Tibial artery (tissue), 4 donors: Measurements from ENCODE around the gene SEC24A.
"Not testable (repeated sequence)": the region's sequence is repeated elsewhere in the genome, so short reads cannot be mapped to it uniquely, and the experiment has no call there.

Experiments used
- DNase-seq, 2 donors: peaks; one replicate each; pipeline ENCODE4 v3.0.0-alpha.2; 2019
- H3K27ac ChIP-seq, 2 donors: fragments of 200-600 bp; sonication (generic) in 1 of 2; 1 replicate in 1 of 2; 2 replicates in 1 of 2; pipeline ENCODE4 v1.5.1; 2018 to 2019; ENCODE audit warnings: mild to moderate bottlenecking in 1 of 2
- H3K27me3 ChIP-seq, 2 donors: fragments of 200-600 bp; sonication (generic) in 1 of 2; one replicate each; pipeline versions ENCODE4 v1.5.1 to v1.6.0; 2016 to 2019
- H3K36me3 ChIP-seq, 3 donors: fragments of 200-600 bp; sonication (generic) in 2 of 3; one replicate each; pipeline ENCODE4 v1.5.1; 2016 to 2019; ENCODE audit warnings: mild to moderate bottlenecking in 2 of 3
- H3K4me1 ChIP-seq, 4 donors: fragments of 200-600 bp; sonication (generic) in 2 of 4; 1 replicate in 3 of 4; 2 replicates in 1 of 4; pipeline ENCODE4 v1.5.1; 2016 to 2019
- H3K4me3 ChIP-seq, 2 donors: fragments of 200-600 bp; sonication (generic) in 1 of 2; 1 replicate in 1 of 2; 2 replicates in 1 of 2; pipeline ENCODE4 v1.5.1; 2018 to 2019; ENCODE audit warnings: mild to moderate bottlenecking in 2 of 2
- H3K9me3 ChIP-seq, 3 donors: fragments of 200-600 bp; sonication (generic) in 1 of 3; one replicate each; pipeline ENCODE4 v1.5.1; 2016 to 2019
- CTCF ChIP-seq, 2 experiments: fragments of 200-600 bp in 1 of 2; fragments of 450-650 bp in 1 of 2; IDR thresholded peaks; one replicate each; pipeline ENCODE4 v1.5.1; 2017 to 2019; ENCODE audit warnings: antibody characterized with exemption in 2 of 2, mild to moderate bottlenecking in 1 of 2, moderate library complexity in 1 of 2
- intact Hi-C: fragments of 100-400 bp; cut with DNase I; formaldehyde crosslinking; loops from one replicate; pipeline ENCODE4 v1.15.0; 2023; ENCODE audit warnings: low total_unique reads

SEC24A gene

GRCh38 chr5:134741052-134741451, 92.5 kb downstream of the SEC24A start:
- intact Hi-C loops, result no loop called here
- Histone ChIP-seq H3K27ac (no peak overlapping the region), H3K9me3 (no peaks in the 10 kb centered on the region), H3K27me3 (no peaks in the 10 kb centered on the region), H3K36me3 (peaks cover 5 to 13% (median 7%) of the 10 kb centered on the region in 3 donors), H3K4me1 (peaks cover 0 to 25% (median 18%) of the 10 kb centered on the region in 4 donors), H3K4me3 (no peak overlapping the region)
- no peak for TF ChIP-seq CTCF (IDR thresholded peaks at IDR 0.05)
- DNase-seq, result no peak

GRCh38 chr5:134742134-134742533, 93.5 kb downstream of the SEC24A start:
- intact Hi-C loops, result no loop called here
- Histone ChIP-seq H3K27ac (no peak overlapping the region), H3K4me3 (no peak overlapping the region), H3K9me3 (no peaks in the 10 kb centered on the region), H3K27me3 (no peaks in the 10 kb centered on the region), H3K4me1 (peaks cover 0 to 23% (median 17%) of the 10 kb centered on the region in 4 donors), H3K36me3 (peaks cover 5 to 13% (median 7%) of the 10 kb centered on the region in 3 donors)
- DNase-seq, result no peak
- TF ChIP-seq CTCF (IDR thresholded peaks at IDR 0.05), result no peak

- intact Hi-C loops, result no loop called here
- no peak for TF ChIP-seq CTCF (IDR thresholded peaks at IDR 0.05)
- Histone ChIP-seq H3K27ac (no peak overlapping the region), H3K36me3 (peaks cover 15 to 46% (median 23%) of the 10 kb centered on the region in 3 donors), H3K9me3 (no peaks in the 10 kb centered on the region), H3K4me3 (no peak overlapping the region), H3K27me3 (no peaks in the 10 kb centered on the region), H3K4me1 (no peaks in the 10 kb centered on the region)
- DNase-seq, result no peak
Observed at GRCh38 chr5:134749415-134749814, 100.8 kb downstream of the SEC24A start.

- no peaks in the 10 kb centered on the region for H3K9me3 ChIP-seq
- no peaks in the 10 kb centered on the region for H3K36me3 ChIP-seq
- no peaks in the 10 kb centered on the region for H3K27me3 ChIP-seq
- peak overlapping the region; percentile 69 to 79 for H3K27ac ChIP-seq
- H3K4me3 ChIP-seq, result peak overlapping the region; percentile 83 to 91
- no peak for TF ChIP-seq CTCF (IDR thresholded peaks at IDR 0.05)
- H3K4me1 ChIP-seq, result peaks cover 0 to 28% (median 20%) of the 10 kb centered on the region in 4 donors
- intact Hi-C loops, result loop anchor here (2.0 kb wide), 1 partner anchor 19 kb away; the partner anchor contains the start of gene CAMLG
- no peak for DNase-seq
Observed at GRCh38 chr5:134758176-134758503, 109.6 kb downstream of the SEC24A start.

GRCh38 chr5:134758504-134759341, 110.1 kb downstream of the SEC24A start, which contains the start of gene DDX46:
TSS of gene DDX46 (plus strand) at chr5:134758779. CDS start at chr5:134758939, 160 bp downstream.
- Histone ChIP-seq H3K9me3 (no peaks in the 10 kb centered on the region), H3K27ac (peak within 1 kb of the TSS; percentile 69 to 79), H3K27me3 (no peaks in the 10 kb centered on the region), H3K4me3 (peak within 1 kb of the TSS; percentile 83 to 91), H3K36me3 (peaks cover 0 to 2% (median 0%) of the 10 kb centered on the region in 3 donors), H3K4me1 (peaks cover 0 to 28% (median 20%) of the 10 kb centered on the region in 4 donors)
- peak; percentile 47 to 65 for TF ChIP-seq CTCF (IDR thresholded peaks at IDR 0.05)
- DNase-seq, result peak; percentile 90 to 95
- intact Hi-C loops, result loop anchor here (2.0 kb wide), 1 partner anchor 20 kb away; the partner anchor contains the start of gene CAMLG

GRCh38 chr5:134767528-134768291, 119.1 kb downstream of the SEC24A start:
- H3K4me3 ChIP-seq, H3K9me3 ChIP-seq, intact Hi-C loops, H3K4me1 ChIP-seq, H3K27ac ChIP-seq, H3K27me3 ChIP-seq, DNase-seq: not testable (repeated sequence)
- H3K36me3 ChIP-seq, result peaks cover 72 to 90% (median 81%) of the 10 kb centered on the region in 3 donors
